Measurements from ENCODE around the gene CPT1A.

CPT1A gene

DNA sequence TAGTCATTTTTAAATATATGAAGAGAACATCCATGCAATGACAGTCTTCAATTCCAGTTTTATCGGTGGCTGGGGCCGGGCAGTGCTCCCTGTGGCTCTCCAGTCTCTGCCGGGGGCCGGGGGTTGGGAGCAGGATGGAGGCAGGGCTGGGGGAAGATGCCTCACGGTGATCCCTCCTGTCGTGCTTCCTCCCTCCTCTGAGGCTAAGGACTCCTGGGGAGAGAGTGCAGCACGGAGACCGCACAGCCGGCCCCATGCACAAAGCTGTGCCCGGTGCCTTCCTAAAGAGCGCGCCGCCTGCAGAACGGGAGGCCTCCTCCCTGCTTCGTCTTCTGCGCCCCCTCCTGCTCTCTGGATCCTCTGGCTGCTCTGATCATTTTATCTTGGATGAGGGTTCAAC is 136.8 kb downstream of the CPT1A start:
- DNase-seq (ENCODE audit: low spot score): no peak
- TF ChIP-seq, protein P1, sequence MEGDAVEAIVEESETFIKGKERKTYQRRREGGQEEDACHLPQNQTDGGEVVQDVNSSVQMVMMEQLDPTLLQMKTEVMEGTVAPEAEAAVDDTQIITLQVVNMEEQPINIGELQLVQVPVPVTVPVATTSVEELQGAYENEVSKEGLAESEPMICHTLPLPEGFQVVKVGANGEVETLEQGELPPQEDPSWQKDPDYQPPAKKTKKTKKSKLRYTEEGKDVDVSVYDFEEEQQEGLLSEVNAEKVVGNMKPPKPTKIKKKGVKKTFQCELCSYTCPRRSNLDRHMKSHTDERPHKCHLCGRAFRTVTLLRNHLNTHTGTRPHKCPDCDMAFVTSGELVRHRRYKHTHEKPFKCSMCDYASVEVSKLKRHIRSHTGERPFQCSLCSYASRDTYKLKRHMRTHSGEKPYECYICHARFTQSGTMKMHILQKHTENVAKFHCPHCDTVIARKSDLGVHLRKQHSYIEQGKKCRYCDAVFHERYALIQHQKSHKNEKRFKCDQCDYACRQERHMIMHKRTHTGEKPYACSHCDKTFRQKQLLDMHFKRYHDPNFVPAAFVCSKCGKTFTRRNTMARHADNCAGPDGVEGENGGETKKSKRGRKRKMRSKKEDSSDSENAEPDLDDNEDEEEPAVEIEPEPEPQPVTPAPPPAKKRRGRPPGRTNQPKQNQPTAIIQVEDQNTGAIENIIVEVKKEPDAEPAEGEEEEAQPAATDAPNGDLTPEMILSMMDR (IDR thresholded peaks at IDR 0.05; ENCODE audit: extremely low read depth, missing control alignments): no peak

All from GM20000 (cell line).